Ectodermal cell (in vitro differentiated cells): Measurements from ENCODE around the gene IER5L.

Experiments
- H3K27ac ChIP-seq: 2 replicates; pipeline ENCODE4 v1.7.0; 2013; ENCODE audit warnings: mild to moderate bottlenecking, low read depth, low read length; ENCODE audit not compliant: insufficient read depth, poor library complexity, severe bottlenecking
- H3K27me3 ChIP-seq: 2 replicates; pipeline ENCODE4 v1.7.0; 2013; ENCODE audit warnings: mild to moderate bottlenecking, low read length; ENCODE audit not compliant: insufficient read depth, control insufficient read depth, poor library complexity, severe bottlenecking
- H3K36me3 ChIP-seq: one replicate; pipeline ENCODE4 v1.7.0; 2013; ENCODE audit warnings: low read length; ENCODE audit not compliant: control insufficient read depth, insufficient read depth
- H3K4me1 ChIP-seq: one replicate; pipeline ENCODE4 v1.7.0; 2013; ENCODE audit warnings: low read length; ENCODE audit not compliant: control insufficient read depth, insufficient read depth
- H3K4me3 ChIP-seq: 2 replicates; pipeline ENCODE4 v1.7.0; 2013; ENCODE audit warnings: low read depth, low read length, control low read depth; ENCODE audit not compliant: insufficient read depth
- H3K9me3 ChIP-seq: 2 replicates; pipeline ENCODE4 v1.7.0; 2013; ENCODE audit warnings: mild to moderate bottlenecking, low read length, moderate library complexity; ENCODE audit not compliant: control insufficient read depth
- WGBS, 2 experiments: methylation state at CpG; one replicate each; pipeline ENCODE4 v1.1.7; 2013; ENCODE audit warnings: missing lambda C conversion rate in 2 of 2; 5-methylcytosine and 5-hydroxymethylcytosine counted together

Gene IER5L

GRCh38 chr9:129174724-129175514 is 3.1 kb downstream of the IER5L start:
- peaks cover 24% of the 10 kb centered on the region for H3K27me3 ChIP-seq
- peak overlapping the region; percentile 65 for H3K27ac ChIP-seq
- peak overlapping the region; percentile 67 for H3K4me3 ChIP-seq
- no peaks in the 10 kb centered on the region for H3K9me3 ChIP-seq
- peaks cover 27% of the 10 kb centered on the region for H3K4me1 ChIP-seq
- 1 to 3% methylated on average over 47 to 51 of the region's 53 CpGs for WGBS, 2 experiments
- no peaks in the 10 kb centered on the region for H3K36me3 ChIP-seq

- no peak overlapping the region for H3K27ac ChIP-seq
- H3K9me3 ChIP-seq, result no peaks in the 10 kb centered on the region
- peaks cover 17% of the 10 kb centered on the region for H3K27me3 ChIP-seq
- H3K36me3 ChIP-seq, result no peaks in the 10 kb centered on the region
- peaks cover 22% of the 10 kb centered on the region for H3K4me1 ChIP-seq
- WGBS, 2 experiments, result 0 to 1% methylated on average over 55 of the region's 55 CpGs
- peak overlapping the region; percentile 67 for H3K4me3 ChIP-seq
These were observed 3.8 kb downstream of the IER5L start for GRCh38 chr9:129174102-129174723.

- no peaks in the 10 kb centered on the region for H3K36me3 ChIP-seq
- H3K27ac ChIP-seq, result no peak overlapping the region
- no peaks in the 10 kb centered on the region for H3K9me3 ChIP-seq
- 31% methylated on average over 29 of the region's 29 CpGs for WGBS, 2 experiments
- H3K4me3 ChIP-seq, result peak overlapping the region; percentile 67
- H3K4me1 ChIP-seq, result peaks cover 15% of the 10 kb centered on the region
- peaks cover 10% of the 10 kb centered on the region for H3K27me3 ChIP-seq
These were observed 4.6 kb downstream of the IER5L start for GRCh38 chr9:129173296-129174101.

- H3K27ac ChIP-seq, result no peak overlapping the region
- WGBS, 2 experiments, result 42 to 43% methylated on average over 5 of the region's 5 CpGs
These were observed 5.2 kb downstream of the IER5L start for GRCh38 chr9:129172816-129173215.

GRCh38 chr9:129171993-129172751 is 5.9 kb downstream of the IER5L start:
- 84 to 87% methylated on average over 7 of the region's 7 CpGs for WGBS, 2 experiments
- no peaks in the 10 kb centered on the region for H3K36me3 ChIP-seq
- H3K27me3 ChIP-seq, result peaks cover 8% of the 10 kb centered on the region
- H3K27ac ChIP-seq, result no peak overlapping the region
- no peak overlapping the region for H3K4me3 ChIP-seq
- H3K9me3 ChIP-seq, result no peaks in the 10 kb centered on the region
- peaks cover 16% of the 10 kb centered on the region for H3K4me1 ChIP-seq

More at GRCh38 chr9:129172816-129173215, 5.2 kb downstream of the IER5L start:
- Histone ChIP-seq H3K27me3 (peaks cover 8% of the 10 kb centered on the region), H3K36me3 (no peaks in the 10 kb centered on the region), H3K9me3 (no peaks in the 10 kb centered on the region), H3K4me3 (no peak overlapping the region), H3K4me1 (peaks cover 13% of the 10 kb centered on the region)

- H3K4me3 ChIP-seq, result no peak overlapping the region
- H3K36me3 ChIP-seq, result no peaks in the 10 kb centered on the region
- peaks cover 21% of the 10 kb centered on the region for H3K4me1 ChIP-seq
- H3K27ac ChIP-seq, result no peak overlapping the region
- WGBS, 2 experiments, result 76 to 79% methylated on average over 6 of the region's 6 CpGs
- H3K27me3 ChIP-seq, result peaks cover 8% of the 10 kb centered on the region
- no peaks in the 10 kb centered on the region for H3K9me3 ChIP-seq
These were observed 7.8 kb downstream of the IER5L start for GRCh38 chr9:129170229-129170628.

- no peaks in the 10 kb centered on the region for H3K27me3 ChIP-seq
- H3K27ac ChIP-seq, result no peak overlapping the region
- no peaks in the 10 kb centered on the region for H3K36me3 ChIP-seq
- WGBS, 2 experiments, result 49 to 53% methylated on average over 18 of the region's 18 CpGs
- peaks cover 18% of the 10 kb centered on the region for H3K4me1 ChIP-seq
- H3K9me3 ChIP-seq, result no peaks in the 10 kb centered on the region
- no peak overlapping the region for H3K4me3 ChIP-seq
These were observed 11.2 kb downstream of the IER5L start for GRCh38 chr9:129166623-129167557.

- Histone ChIP-seq H3K9me3 (no peaks in the 10 kb centered on the region), H3K27ac (no peak overlapping the region), H3K4me3 (no peak overlapping the region), H3K4me1 (peaks cover 18% of the 10 kb centered on the region), H3K36me3 (no peaks in the 10 kb centered on the region), H3K27me3 (no peaks in the 10 kb centered on the region)
These were observed 12.9 kb downstream of the IER5L start for GRCh38 chr9:129165198-129165597.
